Breast epithelium (tissue), 4 donors: ENCODE measurements around the gene ZC2HC1B. TPM values are rescaled to one million over a fixed set of nuclear protein-coding genes. Genes with fewer than 3 reads are reported as not detected.

Source experiments
- DNase-seq, 2 donors: peaks; one replicate each; pipeline ENCODE4 v3.0.0-alpha.2; 2019; ENCODE audit warnings: low spot score in 2 of 2
- H3K27ac ChIP-seq, 2 donors: fragments of 200-600 bp; sonication (generic) in 1 of 2; one replicate each; pipeline ENCODE4 v1.5.1; 2016 to 2019; ENCODE audit warnings: mild to moderate bottlenecking in 1 of 2
- H3K27me3 ChIP-seq, 2 donors: fragments of 200-600 bp; sonication (generic) in 1 of 2; one replicate each; pipeline versions ENCODE4 v1.5.1 to v1.6.0; 2017 to 2019; ENCODE audit warnings: control low read depth in 1 of 2, mild to moderate bottlenecking in 1 of 2
- H3K36me3 ChIP-seq: fragments of 200-600 bp; one replicate; pipeline ENCODE4 v1.5.1; 2019
- H3K4me1 ChIP-seq, 2 donors: fragments of 200-600 bp; sonication (generic); one replicate each; pipeline ENCODE4 v1.5.1; 2016 to 2019; ENCODE audit warnings: control low read depth in 1 of 2
- H3K4me3 ChIP-seq, 3 donors: fragments of 200-600 bp; sonication (generic); 1 replicate in 2 of 3; 2 replicates in 1 of 3; pipeline ENCODE4 v1.5.1; 2016 to 2019; ENCODE audit warnings: mild to moderate bottlenecking in 3 of 3, moderate library complexity in 2 of 3
- H3K9me3 ChIP-seq, 2 donors: fragments of 200-600 bp; sonication (generic) in 1 of 2; one replicate each; pipeline ENCODE4 v1.5.1; 2016 to 2019; ENCODE audit warnings: control low read depth in 1 of 2
- CTCF ChIP-seq, 3 donors: fragments of 450-650 bp; IDR thresholded peaks; one replicate each; pipeline ENCODE4 v1.5.1; 2016 to 2017; ENCODE audit warnings: antibody characterized with exemption in 3 of 3, mild to moderate bottlenecking in 3 of 3, moderate library complexity in 3 of 3
- POLR2A ChIP-seq: fragments of 450-650 bp; IDR thresholded peaks from one replicate; pipeline ENCODE4 v1.6.1; 2016; ENCODE audit warnings: antibody characterized with exemption, mild to moderate bottlenecking, moderate library complexity
- POLR2AphosphoS5 ChIP-seq, 3 donors: sonication (generic); formaldehyde crosslinking; IDR thresholded peaks; one replicate each; pipeline ENCODE4 v1.6.1; 2017; ENCODE audit warnings: antibody characterized with exemption in 3 of 3
- intact Hi-C: fragments of 100-400 bp; cut with DNase I; formaldehyde crosslinking; loops from one replicate; pipeline ENCODE4 v1.15.1; 2023; ENCODE audit warnings: low total_unique reads
- total RNA-seq, 3 donors: library from RNA; depleted of rRNA; stranded (reverse); fragments of >200 nt; gene quantifications; one replicate each; pipeline ENCODE4 v1.1.0, GENCODE V29; 2016

ZC2HC1B gene
- total RNA-seq, 3 donors from 2014 or later: not detected

GRCh38 chr6:143958839-143959399 lies 94.6 kb downstream of the ZC2HC1B start:
- Histone ChIP-seq H3K36me3 (no peaks in the 10 kb centered on the region), H3K27me3 (no peaks in the 10 kb centered on the region), H3K27ac (no peak overlapping the region), H3K4me3 (no peak overlapping the region), H3K9me3 (no peaks in the 10 kb centered on the region), H3K4me1 (no peaks in the 10 kb centered on the region)
- TF ChIP-seq CTCF (IDR thresholded peaks at IDR 0.05) (no peak), POLR2A (no peak), POLR2AphosphoS5 (IDR thresholded peaks at IDR 0.05) (no peak)
- no peak for DNase-seq
- intact Hi-C loops: no loop called here

- no peak overlapping the region for H3K27ac ChIP-seq
- intact Hi-C loops: no loop called here
Measured at GRCh38 chr6:143959927-143960326, 95.7 kb downstream of the ZC2HC1B start.

GRCh38 chr6:143961066-143961465 lies 96.8 kb downstream of the ZC2HC1B start:
- no peak for DNase-seq
- Histone ChIP-seq H3K4me1 (no peaks in the 10 kb centered on the region), H3K9me3 (no peaks in the 10 kb centered on the region), H3K27ac (no peak overlapping the region), H3K27me3 (no peaks in the 10 kb centered on the region), H3K4me3 (no peak overlapping the region), H3K36me3 (no peaks in the 10 kb centered on the region)
- intact Hi-C loops: no loop called here
- no peak for TF ChIP-seq POLR2A
- TF ChIP-seq POLR2AphosphoS5 (IDR thresholded peaks at IDR 0.05): no peak
- no peak for TF ChIP-seq CTCF (IDR thresholded peaks at IDR 0.05)

More at GRCh38 chr6:143959927-143960326, 95.7 kb downstream of the ZC2HC1B start:
- TF ChIP-seq POLR2A (no peak), CTCF (IDR thresholded peaks at IDR 0.05) (no peak), POLR2AphosphoS5 (IDR thresholded peaks at IDR 0.05) (no peak)
- H3K4me3 ChIP-seq: no peak overlapping the region
- H3K27me3 ChIP-seq: no peaks in the 10 kb centered on the region
- no peaks in the 10 kb centered on the region for H3K36me3 ChIP-seq
- H3K4me1 ChIP-seq: no peaks in the 10 kb centered on the region
- DNase-seq: no peak
- H3K9me3 ChIP-seq: no peaks in the 10 kb centered on the region

DNA sequence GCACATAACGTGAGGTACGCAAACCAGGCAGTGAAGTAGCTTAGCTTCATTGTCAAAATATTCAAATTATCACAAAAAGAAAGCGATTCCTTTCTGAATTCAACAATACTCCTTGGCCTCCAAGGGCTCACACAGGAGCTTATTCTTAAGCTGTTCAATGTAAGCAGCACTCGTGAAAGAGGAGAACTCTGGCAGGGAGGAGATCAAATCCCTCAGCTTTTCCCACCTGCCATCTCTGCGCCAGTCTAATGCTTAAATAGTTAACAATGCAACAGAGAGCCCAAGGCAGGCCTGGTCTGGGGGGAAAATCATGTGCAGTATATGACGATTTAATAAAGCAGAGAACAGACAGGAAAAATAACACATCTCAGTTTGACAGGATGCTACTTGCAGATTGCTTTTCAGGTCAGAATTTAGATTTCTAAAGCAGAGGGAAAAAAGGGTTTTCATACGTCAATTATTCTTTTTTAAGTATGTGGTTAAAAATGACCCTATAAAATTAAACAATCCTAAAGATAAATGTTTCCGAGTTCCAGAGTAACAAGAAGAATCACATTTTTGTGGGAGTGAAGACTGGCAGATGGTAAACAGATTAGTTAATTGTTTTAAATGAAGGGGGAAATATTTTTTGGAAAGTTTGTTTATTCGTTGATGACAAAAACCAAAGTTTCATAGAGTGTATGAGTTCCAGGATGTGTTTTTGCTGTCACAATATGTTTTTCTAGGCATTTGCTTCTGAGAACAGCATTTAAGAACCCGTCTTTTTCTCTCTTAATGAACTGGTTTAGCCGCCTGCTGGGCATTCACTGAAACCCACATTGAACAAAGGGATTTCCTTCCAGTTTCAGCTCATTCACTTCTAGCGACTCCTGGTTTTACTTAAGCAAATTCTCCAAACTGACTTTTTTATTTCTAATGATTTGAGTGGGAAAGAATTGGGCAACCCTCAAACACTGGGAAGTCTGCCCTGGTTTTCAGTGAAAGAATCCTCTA lies 97.9 kb downstream of the ZC2HC1B start:
- Histone ChIP-seq H3K4me1 (no peaks in the 10 kb centered on the region), H3K9me3 (no peaks in the 10 kb centered on the region), H3K27ac (peak overlapping the region in 1 of 2 donors; percentile 28), H3K27me3 (no peaks in the 10 kb centered on the region), H3K4me3 (no peak overlapping the region), H3K36me3 (no peaks in the 10 kb centered on the region)
- TF ChIP-seq CTCF (IDR thresholded peaks at IDR 0.05) (peak in 2 of 3 donors; percentile 44 to 47), POLR2AphosphoS5 (IDR thresholded peaks at IDR 0.05) (no peak), POLR2A (no peak)
- intact Hi-C loops: no loop called here
- DNase-seq: no peak
